KMS-11 (cell line): ENCODE data around the gene CASP10.

Experiments
- H2AFZ ChIP-seq: fragments of 200-600 bp; sonication (generic); 2 replicates; pipeline ENCODE4 v1.6.1; 2016; ENCODE audit warnings: antibody characterized with exemption, mixed run types, low read depth
- H3K27ac ChIP-seq: fragments of 200-600 bp; sonication (generic); 2 replicates; pipeline ENCODE4 v1.6.1; 2016; ENCODE audit warnings: mild to moderate bottlenecking, mixed run types
- H3K27me3 ChIP-seq: fragments of 200-600 bp; sonication (generic); 2 replicates; pipeline ENCODE4 v1.6.1; 2017; ENCODE audit warnings: mild to moderate bottlenecking, low read depth, mixed run types, moderate library complexity; ENCODE audit not compliant: insufficient read depth
- H3K36me3 ChIP-seq: fragments of 200-600 bp; sonication (generic); 2 replicates; pipeline ENCODE4 v1.6.1; 2017; ENCODE audit warnings: mild to moderate bottlenecking, mixed run types; ENCODE audit not compliant: insufficient read depth
- H3K4me1 ChIP-seq: fragments of 200-600 bp; sonication (generic); 2 replicates; pipeline ENCODE4 v1.6.1; 2016; ENCODE audit warnings: mild to moderate bottlenecking, low read depth, mixed run types; ENCODE audit not compliant: poor library complexity, severe bottlenecking
- H3K4me2 ChIP-seq: fragments of 200-600 bp; sonication (generic); 2 replicates; pipeline ENCODE4 v1.7.0; 2016; ENCODE audit warnings: mild to moderate bottlenecking, mixed run types
- H3K4me3 ChIP-seq: fragments of 200-600 bp; sonication (generic); IDR thresholded peaks from 2 replicates; pipeline ENCODE4 v1.6.1; 2017; ENCODE audit warnings: low read depth, low read length, mixed read lengths; ENCODE audit not compliant: insufficient read depth
- H3K79me2 ChIP-seq: fragments of 200-600 bp; sonication (generic); 2 replicates; pipeline ENCODE4 v1.6.1; 2016; ENCODE audit warnings: low read depth, mixed run types; ENCODE audit not compliant: insufficient read depth
- H3K9ac ChIP-seq: fragments of 200-600 bp; sonication (generic); 2 replicates; pipeline ENCODE4 v1.6.1; 2016; ENCODE audit warnings: mild to moderate bottlenecking, mixed run types
- H4K20me1 ChIP-seq: fragments of 200-600 bp; sonication (generic); 2 replicates; pipeline ENCODE4 v1.6.1; 2016; ENCODE audit warnings: mild to moderate bottlenecking, mixed run types; ENCODE audit not compliant: insufficient read depth
- CTCF ChIP-seq: fragments of 200-600 bp; sonication (generic); conservative IDR thresholded peaks from 2 replicates; pipeline ENCODE4 v1.6.1; 2017; ENCODE audit warnings: low read depth, mild to moderate bottlenecking, antibody characterized with exemption, low read length, moderate library complexity, mixed read lengths

CASP10 gene

DNA sequence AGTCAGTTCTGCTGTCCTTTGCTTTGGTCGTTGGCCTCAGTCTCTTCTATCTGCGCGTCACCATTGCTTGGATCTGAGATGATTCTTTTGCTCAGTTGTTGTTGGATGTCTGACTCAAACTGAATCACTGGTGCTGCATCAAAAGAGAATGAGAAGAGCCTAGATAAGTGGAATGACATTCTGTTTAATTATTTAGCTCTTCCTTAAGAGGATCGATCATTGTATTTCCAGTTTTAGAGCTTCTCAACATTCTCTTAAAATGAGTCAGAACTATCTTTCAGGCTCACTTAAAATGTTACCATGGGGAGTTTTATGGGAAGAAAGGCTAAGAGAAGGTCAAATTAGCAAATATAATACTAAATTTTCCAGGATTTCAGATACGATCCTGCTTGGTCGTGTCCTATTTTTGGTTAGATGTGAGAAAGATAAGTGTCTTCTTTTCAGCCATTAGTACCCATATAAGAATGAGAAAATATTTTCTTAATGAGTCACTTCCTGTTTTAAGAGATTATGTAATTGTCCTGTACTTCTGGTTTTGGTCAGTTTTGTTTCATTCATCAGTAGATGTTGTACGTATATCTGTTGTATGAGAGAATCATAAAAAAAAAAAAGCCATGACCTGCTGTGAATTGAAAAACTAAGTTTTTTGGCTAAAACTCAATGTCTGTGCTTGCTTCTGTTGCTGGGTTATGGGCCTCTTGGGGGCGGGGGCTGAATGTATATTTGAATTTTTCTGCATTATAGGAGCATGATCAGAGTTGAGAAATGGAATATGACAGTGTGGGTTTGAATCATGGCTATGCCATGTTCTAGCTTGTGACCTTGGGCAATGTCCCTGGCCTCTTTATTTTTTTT lies 31.6 kb upstream of the CASP10 start:
- no peaks in the 10 kb centered on the region for H3K79me2 ChIP-seq
- H3K27me3 ChIP-seq, result no peaks in the 10 kb centered on the region
- H3K36me3 ChIP-seq, result no peaks in the 10 kb centered on the region
- no peaks in the 10 kb centered on the region for H4K20me1 ChIP-seq
- H3K9ac ChIP-seq, result no peak overlapping the region
- TF ChIP-seq CTCF, result no peak
- H3K4me2 ChIP-seq, result peak overlapping the region; percentile 4; the same call in 1 of the 2 replicates
- no peak overlapping the region for H2AFZ ChIP-seq
- H3K4me3 ChIP-seq, result no peak overlapping the region
- peaks cover 49% of the 10 kb centered on the region for H3K4me1 ChIP-seq
- H3K27ac ChIP-seq, result no peak overlapping the region

- no peak for TF ChIP-seq CTCF
- no peak overlapping the region for H3K4me2 ChIP-seq
Measured at GRCh38 chr2:201152517-201152916, 30.4 kb upstream of the CASP10 start.

DNA sequence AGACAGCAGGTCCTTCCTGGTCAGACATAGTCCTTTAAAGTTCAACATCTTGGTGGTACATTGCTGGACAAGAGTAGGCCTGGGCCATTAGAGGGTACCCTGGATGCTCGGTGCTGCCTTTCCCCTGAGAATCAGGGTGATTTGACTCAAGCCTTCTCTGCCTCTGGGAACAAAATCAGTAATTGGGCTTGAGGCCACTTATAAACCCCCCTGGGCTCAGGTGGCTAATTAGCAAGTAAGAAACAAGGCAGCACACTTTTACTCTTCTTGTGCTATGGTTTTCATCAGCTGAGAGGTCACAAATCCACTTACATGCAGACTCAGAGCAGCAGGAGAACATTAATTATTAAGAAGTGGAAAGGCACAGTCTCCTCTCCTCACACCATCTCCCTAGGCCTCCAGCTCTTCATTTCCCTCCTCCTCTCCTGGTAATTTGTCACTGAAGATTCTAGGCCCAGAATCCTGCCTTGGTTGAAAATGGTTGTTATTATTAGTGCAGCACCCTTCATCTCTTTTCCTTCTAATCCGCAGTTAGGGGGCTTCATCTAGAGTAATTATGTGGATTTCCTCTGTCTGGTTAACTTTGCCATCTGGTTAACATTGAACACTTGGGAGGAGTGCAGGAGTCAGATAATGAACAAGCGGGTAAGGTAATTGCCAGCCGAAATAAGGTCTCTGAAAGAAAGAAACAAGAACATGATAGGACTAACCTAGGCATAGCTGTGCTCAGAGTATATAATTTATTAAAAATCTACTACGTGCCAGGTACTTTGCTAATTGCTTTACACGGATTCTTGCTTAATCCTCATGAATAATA lies 29.7 kb upstream of the CASP10 start:
- H3K4me2 ChIP-seq, result no peak overlapping the region
- no peaks in the 10 kb centered on the region for H3K79me2 ChIP-seq
- no peak overlapping the region for H2AFZ ChIP-seq
- no peak overlapping the region for H3K27ac ChIP-seq
- TF ChIP-seq CTCF, result no peak
- no peak overlapping the region for H3K4me3 ChIP-seq
- peaks cover 47% of the 10 kb centered on the region for H3K4me1 ChIP-seq
- no peaks in the 10 kb centered on the region for H4K20me1 ChIP-seq
- no peaks in the 10 kb centered on the region for H3K27me3 ChIP-seq
- no peaks in the 10 kb centered on the region for H3K36me3 ChIP-seq
- H3K9ac ChIP-seq, result no peak overlapping the region

More at GRCh38 chr2:201152517-201152916, 30.4 kb upstream of the CASP10 start:
- Histone ChIP-seq H3K36me3 (no peaks in the 10 kb centered on the region), H3K27me3 (no peaks in the 10 kb centered on the region), H3K4me1 (peaks cover 47% of the 10 kb centered on the region), H2AFZ (no peak overlapping the region), H3K4me3 (no peak overlapping the region), H3K27ac (peak overlapping the region; percentile 21; the same call in 1 of the 2 replicates), H3K9ac (no peak overlapping the region), H3K79me2 (no peaks in the 10 kb centered on the region), H4K20me1 (no peaks in the 10 kb centered on the region)

DNA sequence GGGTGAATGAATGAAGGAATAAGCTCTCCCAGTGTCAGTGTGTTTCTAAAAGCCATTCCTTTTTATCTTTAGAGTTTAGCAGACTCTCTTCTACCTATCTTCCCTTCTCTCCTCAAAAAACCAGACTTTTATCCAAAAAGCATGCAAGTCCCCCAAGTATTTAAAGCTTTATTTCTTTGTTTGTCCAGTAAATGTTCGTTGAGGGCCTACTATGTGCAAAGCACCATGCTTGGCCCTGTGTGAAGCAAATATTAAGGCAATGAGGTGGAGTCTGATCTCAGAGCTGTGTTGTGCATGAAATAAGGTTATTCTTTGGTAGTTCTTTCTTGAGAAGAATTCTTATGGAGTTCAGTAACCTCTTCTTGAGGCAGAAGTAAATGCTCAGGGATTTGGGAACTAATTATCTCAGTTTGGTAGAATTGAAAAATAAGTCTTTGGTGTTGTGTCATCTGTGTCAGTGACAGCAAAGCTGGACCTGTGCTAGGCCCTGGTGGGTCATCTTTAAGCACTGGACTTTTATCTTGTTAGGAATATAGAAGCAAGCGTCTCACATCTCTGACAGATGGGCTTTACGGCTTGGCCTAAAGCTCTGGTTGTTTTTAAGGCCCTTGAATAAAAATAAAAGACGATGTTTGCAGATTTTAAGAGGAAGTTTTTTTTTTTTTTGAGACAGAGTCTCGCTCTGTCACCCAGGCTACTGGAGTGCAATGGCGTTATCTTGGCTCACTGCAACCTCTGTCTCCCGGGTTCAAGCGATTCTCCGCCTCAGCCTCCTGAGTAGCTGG lies 28.1 kb upstream of the CASP10 start:
- Histone ChIP-seq H2AFZ (no peak overlapping the region), H3K27ac (no peak overlapping the region), H3K4me1 (peaks cover 38% of the 10 kb centered on the region), H3K9ac (no peak overlapping the region), H3K36me3 (no peaks in the 10 kb centered on the region), H3K27me3 (no peaks in the 10 kb centered on the region), H3K4me2 (no peak overlapping the region), H3K4me3 (no peak overlapping the region), H3K79me2 (no peaks in the 10 kb centered on the region), H4K20me1 (no peaks in the 10 kb centered on the region)
- TF ChIP-seq CTCF, result no peak
